ENCODE measurements around the gene SPIB. TPM values are rescaled to one million over a fixed set of nuclear protein-coding genes. Genes with fewer than 3 reads are reported as not detected.

Gene SPIB
- total RNA-seq, 2 donors from 2014 or later, result not detected

- H3K27ac ChIP-seq, result peak within 1 kb of the TSS; percentile 76 to 80
- peak in 1 of 2 donors; percentile 11 for TF ChIP-seq CTCF (IDR thresholded peaks at IDR 0.05)
- H3K27me3 ChIP-seq, result no peaks in the 10 kb centered on the region
- no peaks in the 10 kb centered on the region for H3K9me3 ChIP-seq
- peaks cover 36% of the 10 kb centered on the region for H3K36me3 ChIP-seq
- H3K4me1 ChIP-seq, result peaks cover 3 to 25% of the 10 kb centered on the region in 2 donors
- peak within 1 kb of the TSS; percentile 92 for H3K4me3 ChIP-seq
- DNase-seq (ENCODE audit: low spot score), result peak; percentile 90
These were observed 57.6 kb downstream of the SPIB start, which contains the start of the genes EMC10 and GARIN5A for GRCh38 chr19:50476224-50476906. EMC10 (plus strand) TSS chr19:50476507; CDS start chr19:50476545, 38 bp downstream. GARIN5A (minus strand) TSS chr19:50476848; CDS start chr19:50476388, 460 bp downstream.

DNA sequence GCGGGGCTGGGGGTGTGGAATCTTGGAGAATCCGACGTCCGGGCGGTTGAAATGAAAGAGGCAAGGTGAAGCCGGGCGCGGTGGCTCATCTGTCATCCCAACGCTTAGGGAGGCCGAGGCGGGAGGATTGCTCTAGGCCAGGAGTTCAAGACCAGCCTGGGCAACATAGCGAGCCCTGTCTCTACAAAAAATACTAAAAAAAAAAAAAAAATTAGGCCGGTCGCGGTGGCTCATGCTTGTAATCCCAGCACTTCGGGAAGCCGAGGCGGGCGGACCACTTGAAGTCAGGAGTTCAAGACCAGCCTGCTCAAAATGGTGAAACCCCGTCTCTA, 58.1 kb downstream of the SPIB start:
- no peak for DNase-seq (ENCODE audit: low spot score)
- peak overlapping the region; percentile 76 to 80 for H3K27ac ChIP-seq
- peak overlapping the region; percentile 92 for H3K4me3 ChIP-seq

GRCh38 chr19:50477751-50478515, 59.2 kb downstream of the SPIB start:
- H3K9me3 ChIP-seq, result no peaks in the 10 kb centered on the region
- DNase-seq (ENCODE audit: low spot score), result no peak
- H3K27ac ChIP-seq, result no peak overlapping the region
- H3K36me3 ChIP-seq, result peaks cover 46% of the 10 kb centered on the region
- TF ChIP-seq CTCF (IDR thresholded peaks at IDR 0.05), result no peak
- peaks cover 3 to 25% of the 10 kb centered on the region in 2 donors for H3K4me1 ChIP-seq
- no peak overlapping the region for H3K4me3 ChIP-seq
- no peaks in the 10 kb centered on the region for H3K27me3 ChIP-seq

More for the DNA sequence above, 58.1 kb downstream of the SPIB start:
- H3K9me3 ChIP-seq, result no peaks in the 10 kb centered on the region
- no peak for TF ChIP-seq CTCF (IDR thresholded peaks at IDR 0.05)
- H3K4me1 ChIP-seq, result peaks cover 3 to 25% of the 10 kb centered on the region in 2 donors
- no peaks in the 10 kb centered on the region for H3K27me3 ChIP-seq
- H3K36me3 ChIP-seq, result peaks cover 41% of the 10 kb centered on the region

DNA sequence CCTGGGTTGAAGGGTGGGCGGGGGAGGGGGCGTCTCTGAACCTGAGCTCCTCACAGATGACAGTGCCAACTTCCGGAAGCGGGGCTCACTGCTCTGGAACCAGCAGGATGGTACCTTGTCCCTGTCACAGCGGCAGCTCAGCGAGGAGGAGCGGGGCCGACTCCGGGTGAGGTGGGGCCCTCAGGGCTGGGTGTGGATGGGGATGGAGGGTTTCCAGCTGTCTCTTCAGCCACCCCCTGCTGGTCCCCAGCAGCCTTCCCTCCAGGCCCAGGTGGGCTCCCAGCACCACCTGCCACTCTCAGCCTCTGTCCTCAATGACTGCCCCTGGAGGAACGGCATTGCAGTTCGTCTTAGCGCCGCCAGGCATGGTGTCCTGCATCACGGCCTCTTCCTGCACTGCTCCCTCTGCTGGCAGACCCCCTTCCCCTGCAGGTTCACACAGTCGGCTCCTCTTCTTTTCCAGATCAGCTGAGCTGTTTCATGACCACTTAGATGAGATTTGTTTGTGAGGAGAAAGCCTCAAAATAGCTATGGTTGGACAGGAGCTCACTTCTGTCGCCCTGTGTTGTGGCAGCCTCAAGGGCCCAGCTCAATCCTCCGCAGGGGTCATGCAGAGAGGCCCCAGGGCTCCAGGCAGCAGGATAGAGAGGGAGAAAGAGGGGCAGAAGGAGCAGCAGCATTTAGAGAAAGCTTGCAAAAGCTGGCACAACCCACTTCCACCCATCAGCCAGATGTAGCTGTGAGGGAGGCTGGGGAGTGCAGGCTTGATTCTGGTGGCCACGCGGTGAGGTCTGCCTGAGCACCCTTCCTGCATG, 60.4 kb downstream of the SPIB start:
- DNase-seq (ENCODE audit: low spot score), result no peak

More for the DNA sequence above, 60.4 kb downstream of the SPIB start:
- Histone ChIP-seq H3K9me3 (no peaks in the 10 kb centered on the region), H3K4me1 (peaks cover 3 to 25% of the 10 kb centered on the region in 2 donors), H3K4me3 (no peak overlapping the region), H3K27me3 (no peaks in the 10 kb centered on the region), H3K27ac (no peak overlapping the region), H3K36me3 (peaks cover 46% of the 10 kb centered on the region)
- peak in 1 of 2 donors; percentile 60 for TF ChIP-seq CTCF (IDR thresholded peaks at IDR 0.05)
